Osteoblast (primary cell): Measurements from ENCODE around the gene ARL8B. TPM values are rescaled to one million over a fixed set of nuclear protein-coding genes. Genes with fewer than 3 reads are reported as not detected.

Experiments used
- DNase-seq: peaks from one replicate; pipeline ENCODE4 v3.0.0; 2011; ENCODE audit warnings: low spot score, mixed read lengths; ENCODE audit not compliant: insufficient read length; ENCODE audit errors: missing footprints
- H2AFZ ChIP-seq: 2 replicates; pipeline ENCODE4 v1.6.0; 2011; ENCODE audit warnings: mild to moderate bottlenecking, low read length
- H3K27ac ChIP-seq: 2 replicates; pipeline ENCODE4 v1.5.1; 2011; ENCODE audit warnings: mild to moderate bottlenecking, low read depth, low read length, moderate library complexity
- H3K27me3 ChIP-seq: 2 replicates; pipeline ENCODE4 v1.6.0; 2012; ENCODE audit warnings: mild to moderate bottlenecking, control low read depth, inconsistent platforms, low read length, moderate library complexity; ENCODE audit not compliant: insufficient read depth
- H3K36me3 ChIP-seq: 2 replicates; pipeline ENCODE4 v1.5.1; 2011; ENCODE audit warnings: mild to moderate bottlenecking, low read length, control low read depth, moderate library complexity; ENCODE audit not compliant: insufficient read depth
- H3K4me1 ChIP-seq: 2 replicates; pipeline ENCODE4 v1.5.1; 2011; ENCODE audit warnings: mild to moderate bottlenecking, low read length, control low read depth, moderate library complexity; ENCODE audit not compliant: insufficient read depth
- H3K4me2 ChIP-seq: 2 replicates; pipeline ENCODE4 v1.6.0; 2011; ENCODE audit warnings: mild to moderate bottlenecking, low read length; ENCODE audit not compliant: insufficient read depth
- H3K4me3 ChIP-seq: fragments of 200-600 bp; sonication (generic); 3 replicates; pipeline ENCODE4 v1.5.1; 2012; ENCODE audit warnings: mild to moderate bottlenecking, low read length, inconsistent platforms; ENCODE audit not compliant: insufficient read depth
- H3K79me2 ChIP-seq: 2 replicates; pipeline ENCODE4 v1.6.0; 2012; ENCODE audit warnings: mild to moderate bottlenecking, low read length, control low read depth, inconsistent platforms; ENCODE audit not compliant: insufficient read depth
- H3K9me3 ChIP-seq: 2 replicates; pipeline ENCODE4 v1.5.1; 2011; ENCODE audit warnings: low read depth, low read length, control low read depth
- H4K20me1 ChIP-seq: 2 replicates; pipeline ENCODE4 v1.6.0; 2012; ENCODE audit warnings: mild to moderate bottlenecking, low read length, control low read depth; ENCODE audit not compliant: insufficient read depth
- total RNA-seq: library from RNA; depleted of rRNA; stranded (reverse); fragments of >200 nt; gene quantifications from 2 replicates; pipeline ENCODE4 v1.2.3, GENCODE V29; 2012
- TF ChIP-seq, protein P1 (sequence below): IDR thresholded peaks from 2 replicates; pipeline ENCODE4 v1.5.1; 2011; ENCODE audit warnings: mild to moderate bottlenecking, low read depth, low read length, moderate library complexity; ENCODE audit errors: extremely low read depth

ARL8B gene
- total RNA-seq, 1 donor, result 90.8 TPM

DNA sequence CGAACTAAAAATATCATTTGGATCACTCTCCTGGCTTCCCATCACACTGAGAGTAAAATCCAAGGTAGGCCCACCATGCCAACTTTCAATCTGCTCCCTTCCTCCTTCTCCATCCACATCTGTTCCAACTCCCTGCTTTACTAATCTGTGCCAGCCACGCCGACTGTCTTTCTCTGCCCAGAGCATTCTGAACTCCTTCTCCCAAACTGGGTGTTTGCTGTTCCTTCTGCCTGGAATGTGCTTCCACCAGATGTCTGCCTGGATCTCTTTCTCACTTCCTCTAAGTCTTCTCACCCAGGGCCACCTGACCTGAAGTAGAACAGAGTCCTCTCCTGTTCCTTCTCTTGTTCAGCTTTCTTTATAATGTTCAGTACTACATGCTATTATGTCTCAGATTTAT is 5.6 kb upstream of the ARL8B start:
- Histone ChIP-seq H3K4me3 (no peak overlapping the region), H3K9me3 (no peaks in the 10 kb centered on the region), H3K4me1 (peaks cover under 1% of the 10 kb centered on the region), H3K4me2 (no peak overlapping the region), H3K27ac (no peak overlapping the region), H3K36me3 (no peaks in the 10 kb centered on the region), H4K20me1 (no peaks in the 10 kb centered on the region), H3K27me3 (no peaks in the 10 kb centered on the region), H2AFZ (peak overlapping the region; percentile 56), H3K79me2 (no peaks in the 10 kb centered on the region)
- DNase-seq, result no peak
- TF ChIP-seq, protein P1, sequence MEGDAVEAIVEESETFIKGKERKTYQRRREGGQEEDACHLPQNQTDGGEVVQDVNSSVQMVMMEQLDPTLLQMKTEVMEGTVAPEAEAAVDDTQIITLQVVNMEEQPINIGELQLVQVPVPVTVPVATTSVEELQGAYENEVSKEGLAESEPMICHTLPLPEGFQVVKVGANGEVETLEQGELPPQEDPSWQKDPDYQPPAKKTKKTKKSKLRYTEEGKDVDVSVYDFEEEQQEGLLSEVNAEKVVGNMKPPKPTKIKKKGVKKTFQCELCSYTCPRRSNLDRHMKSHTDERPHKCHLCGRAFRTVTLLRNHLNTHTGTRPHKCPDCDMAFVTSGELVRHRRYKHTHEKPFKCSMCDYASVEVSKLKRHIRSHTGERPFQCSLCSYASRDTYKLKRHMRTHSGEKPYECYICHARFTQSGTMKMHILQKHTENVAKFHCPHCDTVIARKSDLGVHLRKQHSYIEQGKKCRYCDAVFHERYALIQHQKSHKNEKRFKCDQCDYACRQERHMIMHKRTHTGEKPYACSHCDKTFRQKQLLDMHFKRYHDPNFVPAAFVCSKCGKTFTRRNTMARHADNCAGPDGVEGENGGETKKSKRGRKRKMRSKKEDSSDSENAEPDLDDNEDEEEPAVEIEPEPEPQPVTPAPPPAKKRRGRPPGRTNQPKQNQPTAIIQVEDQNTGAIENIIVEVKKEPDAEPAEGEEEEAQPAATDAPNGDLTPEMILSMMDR, result no peak

DNA sequence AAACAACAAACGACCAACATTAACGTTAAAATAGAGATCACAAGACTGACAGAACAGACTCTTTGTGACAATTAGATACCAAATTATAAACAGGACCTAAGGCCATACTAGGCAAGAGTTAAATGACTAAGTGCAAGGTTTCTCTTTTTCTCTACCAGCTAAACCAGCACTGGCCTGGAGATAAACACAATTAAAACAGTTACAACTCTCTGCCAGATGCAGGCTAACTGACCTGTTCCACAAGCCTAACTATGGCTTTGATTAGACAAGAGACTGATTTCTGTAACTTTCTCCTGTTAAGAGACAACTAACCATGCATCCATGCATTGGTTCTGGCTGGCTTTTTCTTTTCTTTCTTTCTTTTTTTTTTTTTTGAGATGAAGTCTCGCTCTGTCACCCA is 1.6 kb upstream of the ARL8B start:
- no peaks in the 10 kb centered on the region for H3K9me3 ChIP-seq
- H3K36me3 ChIP-seq, result peaks cover 3% of the 10 kb centered on the region
- H3K27me3 ChIP-seq, result no peaks in the 10 kb centered on the region
- no peak overlapping the region for H2AFZ ChIP-seq
- no peak for DNase-seq
- H4K20me1 ChIP-seq, result peaks cover 29% of the 10 kb centered on the region
- no peak overlapping the region for H3K4me2 ChIP-seq
- TF ChIP-seq, protein P1, result no peak
- H3K4me3 ChIP-seq, result no peak overlapping the region
- H3K4me1 ChIP-seq, result peaks cover 15% of the 10 kb centered on the region
- peaks cover 34% of the 10 kb centered on the region for H3K79me2 ChIP-seq
- H3K27ac ChIP-seq, result no peak overlapping the region

GRCh38 chr3:5122741-5123706 is 932 bp downstream of the ARL8B start:
- Histone ChIP-seq H3K9me3 (no peaks in the 10 kb centered on the region), H2AFZ (peak overlapping the region; percentile 91), H3K4me2 (peak overlapping the region; percentile 84), H4K20me1 (peaks cover 33% of the 10 kb centered on the region), H3K4me1 (peaks cover 15% of the 10 kb centered on the region), H3K27me3 (no peaks in the 10 kb centered on the region), H3K27ac (peak overlapping the region; percentile 75), H3K79me2 (peaks cover 59% of the 10 kb centered on the region), H3K36me3 (peaks cover 3% of the 10 kb centered on the region), H3K4me3 (peak overlapping the region; percentile 100)
- TF ChIP-seq, protein P1, result no peak
- DNase-seq, result peak; percentile 92

DNA sequence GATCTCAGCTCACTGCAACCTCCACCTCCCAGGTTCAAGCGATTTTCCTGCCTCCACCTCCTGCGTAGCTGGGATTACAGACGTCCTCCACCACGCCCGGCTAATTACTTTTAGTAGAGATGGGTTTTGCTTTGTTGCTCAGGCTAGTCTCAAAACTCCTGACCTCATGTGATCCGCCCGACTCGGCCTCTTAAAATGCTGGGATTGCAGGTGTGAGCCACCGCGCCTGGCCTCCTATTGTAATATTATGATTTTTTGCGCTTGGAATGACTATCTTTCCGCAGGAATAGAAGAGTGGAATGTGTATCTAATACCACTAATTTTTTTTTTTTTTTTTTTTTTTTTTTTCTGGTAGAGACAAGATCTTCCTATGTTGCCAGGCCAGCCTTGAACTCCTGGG is 1.8 kb downstream of the ARL8B start:
- H4K20me1 ChIP-seq, result peaks cover 35% of the 10 kb centered on the region

More for the DNA sequence above, 1.8 kb downstream of the ARL8B start:
- no peaks in the 10 kb centered on the region for H3K9me3 ChIP-seq
- H3K4me1 ChIP-seq, result peaks cover 15% of the 10 kb centered on the region
- H3K36me3 ChIP-seq, result peaks cover 3% of the 10 kb centered on the region
- TF ChIP-seq, protein P1, result no peak
- peak overlapping the region; percentile 75 for H3K27ac ChIP-seq
- no peak overlapping the region for H2AFZ ChIP-seq
- peak overlapping the region; percentile 100 for H3K4me3 ChIP-seq
- DNase-seq, result no peak
- no peaks in the 10 kb centered on the region for H3K27me3 ChIP-seq
- H3K79me2 ChIP-seq, result peaks cover 68% of the 10 kb centered on the region
- peak overlapping the region; percentile 84 for H3K4me2 ChIP-seq
